ENCODE measurements around the gene PKD2. TPM values are rescaled to one million over a fixed set of nuclear protein-coding genes. Genes with fewer than 3 reads are reported as not detected.
"Not testable (repeated sequence)": the region's sequence is repeated elsewhere in the genome, so short reads cannot be mapped to it uniquely, and the experiment has no call there.

Gene PKD2
- total RNA-seq, 1 donor from 2014 or later: 119 TPM

GRCh38 chr4:87986508-87986907 is 20.9 kb upstream of the PKD2 start:
- Histone ChIP-seq H3K9me3 (no peaks in the 10 kb centered on the region), H3K36me3 (no peaks in the 10 kb centered on the region), H3K4me3 (no peak overlapping the region), H3K27me3 (no peaks in the 10 kb centered on the region), H3K27ac (no peak overlapping the region), H3K4me1 (no peaks in the 10 kb centered on the region)
- DNase-seq (ENCODE audit: low spot score in 2 of 2): no peak
- intact Hi-C loops (cut with DNase I): no loop called here
- no peak for TF ChIP-seq CTCF (IDR thresholded peaks at IDR 0.05)

GRCh38 chr4:87989765-87990164 is 17.7 kb upstream of the PKD2 start:
- Histone ChIP-seq H3K4me3 (no peak overlapping the region), H3K27ac (no peak overlapping the region), H3K4me1 (no peaks in the 10 kb centered on the region), H3K9me3 (no peaks in the 10 kb centered on the region), H3K27me3 (no peaks in the 10 kb centered on the region), H3K36me3 (no peaks in the 10 kb centered on the region)
- DNase-seq (ENCODE audit: low spot score in 2 of 2): no peak
- TF ChIP-seq CTCF (IDR thresholded peaks at IDR 0.05): no peak
- intact Hi-C loops (cut with DNase I): no loop called here

GRCh38 chr4:87995435-87995834 is 12.0 kb upstream of the PKD2 start:
- H3K36me3 ChIP-seq: no peaks in the 10 kb centered on the region

GRCh38 chr4:87999191-87999691 is 8.2 kb upstream of the PKD2 start:
- H3K27me3 ChIP-seq; DNase-seq (ENCODE audit: low spot score in 2 of 2); H3K27ac ChIP-seq; H3K36me3 ChIP-seq; H3K9me3 ChIP-seq; H3K4me3 ChIP-seq; intact Hi-C loops (cut with DNase I): not testable (repeated sequence)
- H3K4me1 ChIP-seq: peaks cover 0 to 15% of the 10 kb centered on the region in 2 donors

More at GRCh38 chr4:87995435-87995834, 12.0 kb upstream of the PKD2 start:
- Histone ChIP-seq H3K4me3 (no peak overlapping the region), H3K27ac (no peak overlapping the region), H3K27me3 (no peaks in the 10 kb centered on the region), H3K9me3 (no peaks in the 10 kb centered on the region), H3K4me1 (no peaks in the 10 kb centered on the region)
- TF ChIP-seq CTCF (IDR thresholded peaks at IDR 0.05): no peak
- no peak for DNase-seq (ENCODE audit: low spot score in 2 of 2)
- intact Hi-C loops (cut with DNase I): no loop called here

GRCh38 chr4:88001871-88002270 is 5.6 kb upstream of the PKD2 start:
- H3K27ac ChIP-seq: peak overlapping the region; percentile 78 to 94
- H3K9me3 ChIP-seq: no peaks in the 10 kb centered on the region
- TF ChIP-seq CTCF (IDR thresholded peaks at IDR 0.05): no peak
- H3K4me3 ChIP-seq: peak overlapping the region in 1 of 2 donors; percentile 16
- H3K27me3 ChIP-seq: no peaks in the 10 kb centered on the region
- no peak for DNase-seq (ENCODE audit: low spot score in 2 of 2)
- no peaks in the 10 kb centered on the region for H3K36me3 ChIP-seq
- intact Hi-C loops (cut with DNase I): no loop called here
- peaks cover 0 to 31% of the 10 kb centered on the region in 2 donors for H3K4me1 ChIP-seq

GRCh38 chr4:88002786-88003185 is 4.6 kb upstream of the PKD2 start:
- H3K27me3 ChIP-seq: no peaks in the 10 kb centered on the region
- no peak for DNase-seq (ENCODE audit: low spot score in 2 of 2)
- H3K9me3 ChIP-seq: no peaks in the 10 kb centered on the region
- no peaks in the 10 kb centered on the region for H3K36me3 ChIP-seq
- peaks cover 0 to 31% of the 10 kb centered on the region in 2 donors for H3K4me1 ChIP-seq
- TF ChIP-seq CTCF (IDR thresholded peaks at IDR 0.05): no peak
- peak overlapping the region; percentile 78 to 94 for H3K27ac ChIP-seq
- intact Hi-C loops (cut with DNase I): no loop called here
- H3K4me3 ChIP-seq: peak overlapping the region; percentile 16 to 34
